Colonic mucosa (tissue), 4 donors: ENCODE results near the gene PDE6A. TPM values are rescaled to one million over a fixed set of nuclear protein-coding genes. Genes with fewer than 3 reads are reported as not detected.

Experiments
- DNase-seq: peaks from one replicate; pipeline ENCODE4 v3.0.0-alpha.2; 2020
- H3K27ac ChIP-seq: fragments of 200-600 bp; one replicate; pipeline ENCODE4 v1.8.0; 2021
- H3K27me3 ChIP-seq: fragments of 200-600 bp; one replicate; pipeline ENCODE4 v1.8.0; 2021
- H3K36me3 ChIP-seq: fragments of 200-600 bp; one replicate; pipeline ENCODE4 v1.8.0; 2021
- H3K4me1 ChIP-seq: fragments of 200-600 bp; one replicate; pipeline ENCODE4 v1.8.0; 2021; ENCODE audit warnings: mild to moderate bottlenecking
- H3K4me3 ChIP-seq: fragments of 200-600 bp; one replicate; pipeline ENCODE4 v1.8.0; 2021
- H3K9ac ChIP-seq, 2 donors: one replicate each; pipeline ENCODE4 v1.7.0; 2013; ENCODE audit warnings: control low read depth in 2 of 2, low read depth in 2 of 2, low read length in 2 of 2
- H3K9me3 ChIP-seq: fragments of 200-600 bp; one replicate; pipeline ENCODE4 v1.8.0; 2021
- CTCF ChIP-seq: fragments of 200-600 bp; IDR thresholded peaks from one replicate; pipeline ENCODE4 v1.8.0; 2022; ENCODE audit warnings: antibody characterized with exemption, mild to moderate bottlenecking
- intact Hi-C: fragments of 100-400 bp; cut with DNase I; formaldehyde crosslinking; loops from one replicate; pipeline ENCODE4 v1.14.1; 2022
- total RNA-seq, 2 donors: library from RNA; stranded (reverse); fragmentation: NEBNext Ultra II Directional in 1 of 2; extraction: Animal tissue kit (Norgen Biotek cat#: 25700) in 1 of 2; gene quantifications; one replicate each; pipeline ENCODE4 v1.2.1, GENCODE V29; 2021
- donor health status: healthy.
- donor health status: DM: no; HTN: no; CAD: no.
- donor health status: DM: no; HTN: no; CAD: no.

Gene PDE6A
- total RNA-seq, 2 donors from 2014 or later: 1.5 to 2.7 TPM

- no peaks in the 10 kb centered on the region for H3K4me1 ChIP-seq
- DNase-seq: no peak
- no peak overlapping the region for H3K4me3 ChIP-seq
- TF ChIP-seq CTCF: no peak
- H3K9ac ChIP-seq: no peak overlapping the region
- intact Hi-C loops: no loop called here
- H3K36me3 ChIP-seq: peaks cover 3% of the 10 kb centered on the region
- no peak overlapping the region for H3K27ac ChIP-seq
- no peaks in the 10 kb centered on the region for H3K9me3 ChIP-seq
- H3K27me3 ChIP-seq: no peaks in the 10 kb centered on the region
Observed at GRCh38 chr5:149840226-149840825, 104.3 kb downstream of the PDE6A start.

- no peak for TF ChIP-seq CTCF
- DNase-seq: no peak
- no peaks in the 10 kb centered on the region for H3K9me3 ChIP-seq
- peak overlapping the region in 1 of 2 donors; percentile 20 for H3K9ac ChIP-seq
- no peaks in the 10 kb centered on the region for H3K36me3 ChIP-seq
- intact Hi-C loops: loop anchor here (5.0 to 10.0 kb wide), 2 partner anchors 153 to 285 kb away; no protein-coding TSS in a partner anchor
- H3K27me3 ChIP-seq: no peaks in the 10 kb centered on the region
- no peak overlapping the region for H3K4me3 ChIP-seq
- no peaks in the 10 kb centered on the region for H3K4me1 ChIP-seq
- H3K27ac ChIP-seq: no peak overlapping the region
Observed at GRCh38 chr5:149839761-149840160, 104.8 kb downstream of the PDE6A start.

DNA sequence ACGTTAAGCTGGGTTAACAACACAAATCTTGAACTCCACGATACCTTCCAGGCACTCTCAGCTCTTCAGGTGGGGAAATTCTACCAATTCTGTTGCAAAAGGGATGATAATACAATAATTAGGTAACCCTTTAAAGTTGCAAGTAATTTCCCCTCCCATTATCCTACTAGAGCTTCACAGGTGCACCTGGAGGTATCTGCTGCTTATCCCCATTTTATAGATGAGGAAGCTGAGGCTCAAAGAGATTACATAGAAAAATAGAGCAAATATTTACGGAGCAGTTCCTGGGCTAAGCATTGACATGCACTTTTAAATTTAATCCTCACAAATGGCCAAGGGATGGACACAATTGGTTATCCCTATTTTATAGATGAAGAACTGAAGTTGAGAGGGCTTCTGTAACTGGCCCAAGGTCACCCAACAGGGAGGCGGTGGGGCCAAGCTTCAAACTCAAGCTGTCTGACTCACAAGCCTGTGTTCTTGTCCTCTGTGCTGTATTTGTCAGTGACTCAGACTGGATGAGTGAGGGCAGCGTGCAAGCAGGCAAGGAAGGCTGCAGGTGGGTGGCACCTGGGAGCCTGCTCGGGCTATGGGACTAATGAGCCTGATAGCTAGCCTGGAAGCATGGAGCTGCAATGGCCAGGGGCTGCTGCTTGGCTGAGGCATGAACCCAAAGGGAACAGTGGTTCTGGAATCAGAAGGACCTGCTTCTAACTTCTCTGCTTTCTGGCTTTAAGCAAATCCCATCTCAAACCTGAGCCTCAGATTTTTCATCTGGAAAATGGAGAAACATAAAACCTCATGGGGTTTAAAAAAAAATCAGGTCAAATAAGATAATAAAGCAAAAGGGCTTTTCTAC lies 105.5 kb downstream of the PDE6A start:
- H3K27ac ChIP-seq: no peak overlapping the region
- H3K9me3 ChIP-seq: no peaks in the 10 kb centered on the region
- intact Hi-C loops: loop anchor here (5.0 to 10.0 kb wide), 2 partner anchors 153 to 286 kb away; no protein-coding TSS in a partner anchor
- H3K4me3 ChIP-seq: no peak overlapping the region
- no peak for DNase-seq
- no peaks in the 10 kb centered on the region for H3K27me3 ChIP-seq
- no peaks in the 10 kb centered on the region for H3K4me1 ChIP-seq
- no peaks in the 10 kb centered on the region for H3K36me3 ChIP-seq
- H3K9ac ChIP-seq: no peak overlapping the region
- TF ChIP-seq CTCF: no peak

DNA sequence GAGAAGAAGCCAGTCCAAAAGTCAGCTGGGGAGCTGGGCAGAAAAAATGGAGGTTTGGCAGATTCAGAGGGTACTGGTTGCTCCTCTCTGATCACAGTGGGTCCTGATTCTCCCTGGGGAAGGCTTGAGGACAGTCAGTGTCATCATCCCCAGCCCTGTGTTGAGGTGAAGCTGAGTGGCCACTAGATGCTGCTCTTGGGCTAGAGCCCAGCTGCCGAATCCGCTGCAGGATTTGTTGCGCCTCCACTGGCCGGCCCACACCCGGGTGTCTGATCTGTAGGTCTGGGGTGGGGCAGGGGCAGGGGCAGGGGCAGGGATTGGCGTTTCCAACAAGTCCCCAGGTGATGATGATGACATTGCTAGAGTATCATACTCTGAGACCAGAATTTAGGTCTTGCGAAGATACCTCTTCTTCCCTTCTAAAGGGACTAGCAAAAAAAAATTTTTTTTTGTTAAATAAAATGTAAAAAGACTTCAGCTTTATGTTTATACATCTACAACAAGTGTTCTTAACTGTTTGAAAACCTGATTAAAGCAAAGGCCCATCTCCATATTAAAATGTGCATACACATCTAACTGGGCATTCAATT lies 106.8 kb downstream of the PDE6A start:
- Histone ChIP-seq H3K4me3 (no peak overlapping the region), H3K27me3 (no peaks in the 10 kb centered on the region), H3K9me3 (no peaks in the 10 kb centered on the region), H3K4me1 (no peaks in the 10 kb centered on the region), H3K36me3 (no peaks in the 10 kb centered on the region), H3K9ac (no peak overlapping the region), H3K27ac (no peak overlapping the region)
- intact Hi-C loops: loop anchor here (5.0 to 10.0 kb wide), 2 partner anchors 155 to 287 kb away; no protein-coding TSS in a partner anchor
- TF ChIP-seq CTCF: peak; percentile 51
- DNase-seq: peak; percentile 63

DNA sequence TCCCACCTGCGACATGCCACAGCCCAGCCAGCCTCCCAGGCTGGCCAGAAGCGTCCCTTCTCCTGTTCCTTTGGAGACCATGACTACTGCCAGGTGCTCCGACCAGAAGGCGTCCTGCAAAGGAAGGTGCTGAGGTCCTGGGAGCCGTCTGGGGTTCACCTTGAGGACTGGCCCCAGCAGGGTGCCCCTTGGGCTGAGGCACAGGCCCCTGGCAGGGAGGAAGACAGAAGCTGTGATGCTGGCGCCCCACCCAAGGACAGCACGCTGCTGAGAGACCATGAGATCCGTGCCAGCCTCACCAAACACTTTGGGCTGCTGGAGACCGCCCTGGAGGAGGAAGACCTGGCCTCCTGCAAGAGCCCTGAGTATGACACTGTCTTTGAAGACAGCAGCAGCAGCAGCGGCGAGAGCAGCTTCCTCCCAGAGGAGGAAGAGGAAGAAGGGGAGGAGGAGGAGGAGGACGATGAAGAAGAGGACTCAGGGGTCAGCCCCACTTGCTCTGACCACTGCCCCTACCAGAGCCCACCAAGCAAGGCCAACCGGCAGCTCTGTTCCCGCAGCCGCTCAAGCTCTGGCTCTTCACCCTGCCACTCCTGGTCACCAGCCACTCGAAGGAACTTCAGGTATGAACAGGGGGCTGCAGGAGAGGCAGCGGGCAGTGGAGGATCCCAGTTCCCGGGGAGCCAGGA lies 108.0 kb downstream of the PDE6A start:
- Histone ChIP-seq H3K9me3 (no peaks in the 10 kb centered on the region), H3K4me1 (no peaks in the 10 kb centered on the region), H3K4me3 (no peak overlapping the region), H3K36me3 (no peaks in the 10 kb centered on the region), H3K9ac (no peak overlapping the region), H3K27me3 (no peaks in the 10 kb centered on the region), H3K27ac (no peak overlapping the region)
- intact Hi-C loops: loop anchor here (5.0 to 10.0 kb wide), 2 partner anchors 156 to 288 kb away; no protein-coding TSS in a partner anchor
- DNase-seq: no peak
- TF ChIP-seq CTCF: no peak
